Fibroblast of skin of abdomen (primary cell): Measurements from ENCODE around the gene VPS37D.
A peak's percentile ranks its signal among the peaks of the same experiment; 100 is the strongest.
"Not testable (repeated sequence)": the region's sequence is repeated elsewhere in the genome, so short reads cannot be mapped to it uniquely, and the experiment has no call there.

Experiments
- DNase-seq: peaks from one replicate; pipeline ENCODE4 v3.0.0-alpha.2; 2013

Gene VPS37D

DNA sequence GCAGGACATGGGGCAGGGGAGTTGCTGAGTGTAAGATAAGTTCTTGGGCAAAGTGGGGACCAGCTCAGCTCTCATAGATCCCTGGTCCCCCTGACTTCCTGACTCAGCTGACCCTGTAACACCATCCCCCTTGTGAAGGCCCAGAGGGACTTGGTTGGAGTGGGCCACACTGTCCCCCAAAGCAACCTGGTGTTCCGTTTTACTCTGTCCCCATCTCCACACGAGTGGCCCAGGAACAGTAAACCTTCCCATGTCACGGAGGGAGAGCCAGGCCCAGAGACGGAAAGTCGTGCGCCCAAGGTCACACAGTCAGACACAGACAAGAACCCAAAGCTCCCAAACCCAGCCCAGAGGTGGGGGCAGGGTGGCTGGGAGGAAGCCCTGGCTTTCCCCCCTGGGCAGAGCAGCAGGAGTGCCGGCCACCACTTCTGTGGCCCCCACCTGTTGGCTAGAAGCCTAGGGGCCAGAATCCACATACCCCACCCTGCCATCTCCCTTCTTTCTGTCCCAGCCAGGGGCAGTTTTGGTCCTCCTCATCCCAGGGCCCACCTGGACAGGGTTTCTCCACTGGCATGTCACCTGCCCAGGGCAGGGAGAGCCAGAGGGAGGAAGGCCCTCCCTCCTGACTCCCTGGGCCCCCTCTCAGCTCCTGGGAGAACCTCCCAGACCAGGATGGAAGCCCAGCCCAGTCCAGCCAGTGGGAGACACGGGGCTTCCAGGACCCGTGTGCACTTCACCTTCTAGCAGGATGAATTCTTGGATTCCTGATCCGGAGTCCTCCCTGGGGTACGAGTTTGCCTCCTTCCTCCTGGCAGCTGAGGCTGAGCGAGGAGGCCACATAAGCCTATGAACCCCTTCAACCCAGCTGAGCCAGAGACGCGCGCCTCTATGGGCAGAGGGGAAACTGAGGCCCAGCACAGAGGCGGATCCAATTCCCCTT, 20.6 kb upstream of the VPS37D start:
- DNase-seq, result no peak

DNA sequence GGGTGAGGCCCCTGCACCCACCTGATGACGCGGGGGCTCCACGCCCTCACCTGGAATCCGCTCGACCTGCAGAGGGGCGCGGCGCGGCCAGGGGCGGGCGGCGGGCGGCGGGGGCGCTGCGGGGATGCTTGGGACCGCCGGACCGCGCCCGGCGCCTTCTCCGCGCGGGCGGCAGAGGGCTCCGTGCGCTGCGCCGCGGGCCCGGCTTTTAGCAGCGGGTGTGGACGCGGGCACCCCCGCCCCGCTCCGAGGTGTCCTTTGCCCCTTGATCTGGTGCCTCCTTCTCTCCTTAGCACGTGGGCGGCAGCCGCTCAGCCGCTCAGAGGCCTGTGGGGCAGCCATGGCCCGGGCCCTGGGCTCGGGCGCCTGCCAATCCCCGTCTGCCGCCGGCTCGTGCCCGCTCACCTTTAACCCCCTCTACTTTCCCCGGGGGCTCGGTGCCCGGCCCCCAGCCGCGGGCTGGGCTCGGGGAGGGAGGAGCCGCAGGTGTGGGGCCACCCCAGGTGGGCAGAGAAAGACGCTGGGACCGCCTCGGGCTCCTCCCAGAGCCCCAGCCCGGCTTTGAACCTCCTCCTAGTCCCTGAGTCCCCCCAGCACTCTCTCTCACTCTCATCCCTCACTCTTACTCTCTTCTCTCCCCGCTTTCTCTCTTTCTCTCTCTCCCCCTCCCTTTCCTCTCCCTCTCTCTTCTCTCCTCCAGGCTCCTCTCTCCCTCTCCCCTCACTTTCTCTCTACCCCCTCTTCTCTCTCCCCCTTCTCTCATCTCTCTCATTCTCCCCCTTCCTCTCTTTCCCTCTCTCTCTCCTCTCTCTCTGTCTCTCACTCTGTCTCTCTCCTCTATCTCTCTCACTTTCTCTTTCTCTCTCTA, 19.7 kb upstream of the VPS37D start:
- DNase-seq, result no peak

DNA sequence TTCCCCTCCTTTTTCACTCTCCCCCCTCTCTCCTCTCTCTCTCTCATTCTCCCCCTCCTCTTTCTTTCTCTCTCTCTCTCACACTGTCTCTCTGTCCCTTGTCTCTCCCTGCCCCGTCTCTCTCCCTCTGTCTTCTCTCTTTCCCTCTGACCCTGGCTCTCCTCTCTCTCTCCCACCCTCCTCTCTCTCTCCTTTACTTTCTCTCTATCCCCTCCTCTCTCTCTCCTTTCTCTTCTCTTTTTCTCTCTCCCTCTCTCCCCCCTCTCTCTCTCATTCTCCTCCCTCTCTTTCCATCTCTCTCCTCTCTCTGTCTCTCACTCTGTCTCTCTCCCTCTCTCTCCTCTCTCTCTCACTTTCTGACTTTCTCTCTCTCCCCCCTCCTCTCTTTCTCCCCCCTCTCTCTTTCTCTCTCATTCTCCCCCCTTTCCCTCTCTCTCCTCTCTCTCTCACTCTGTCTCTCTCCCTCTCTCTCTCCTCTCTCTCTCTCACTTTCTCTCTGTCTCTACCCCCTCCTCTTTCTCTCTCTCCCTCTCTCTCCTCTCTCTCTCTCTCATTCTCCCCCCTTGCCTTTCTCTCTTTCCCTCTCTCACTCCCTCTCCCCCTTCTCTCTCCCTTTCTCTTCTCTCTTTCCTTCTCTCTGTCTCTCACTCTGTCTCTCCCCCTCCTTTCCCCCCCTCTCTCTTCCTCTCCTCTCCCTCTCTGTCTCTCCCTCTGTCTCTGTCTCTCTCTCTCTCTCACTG, 18.9 kb upstream of the VPS37D start:
- no peak for DNase-seq

DNA sequence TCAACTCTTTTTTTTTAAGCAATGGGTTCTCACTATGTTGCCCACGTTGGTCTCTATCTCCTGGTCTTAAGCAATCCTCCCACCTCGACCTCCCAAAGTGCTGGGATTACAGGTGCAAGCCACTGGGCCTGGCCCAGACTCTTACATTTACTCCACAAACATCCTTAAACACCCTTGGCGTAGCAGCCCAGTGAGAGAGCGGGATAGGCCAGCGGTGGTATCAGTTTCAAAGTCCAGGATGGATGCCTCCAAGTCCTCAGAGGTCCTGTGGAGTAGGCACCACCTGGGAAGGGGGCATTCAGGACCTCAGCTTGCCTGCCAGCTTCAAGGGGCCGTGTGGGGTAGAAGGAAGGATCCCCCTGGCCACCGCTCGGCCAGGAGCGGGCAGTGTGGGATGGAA, 18.1 kb upstream of the VPS37D start:
- DNase-seq, result no peak

DNA sequence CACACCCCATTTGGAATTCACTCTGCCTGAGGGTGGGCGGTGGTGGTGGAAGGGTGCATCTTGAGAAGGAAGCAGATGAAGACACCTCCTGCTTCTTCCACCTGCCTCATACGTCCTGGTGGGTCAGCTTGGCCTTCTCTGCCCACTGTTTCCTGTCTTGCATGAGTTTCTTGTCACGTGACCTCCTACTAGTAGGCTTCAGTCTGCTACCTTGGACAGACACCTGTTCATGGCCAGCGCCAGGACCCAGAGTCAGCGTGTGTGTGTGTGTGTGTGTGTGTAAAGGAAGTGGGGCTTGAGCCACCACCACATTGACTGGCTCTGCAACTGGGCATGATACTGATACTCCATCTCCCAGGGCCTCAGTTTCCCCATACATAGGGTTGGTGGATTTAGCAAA, 17.1 kb upstream of the VPS37D start:
- no peak for DNase-seq

DNA sequence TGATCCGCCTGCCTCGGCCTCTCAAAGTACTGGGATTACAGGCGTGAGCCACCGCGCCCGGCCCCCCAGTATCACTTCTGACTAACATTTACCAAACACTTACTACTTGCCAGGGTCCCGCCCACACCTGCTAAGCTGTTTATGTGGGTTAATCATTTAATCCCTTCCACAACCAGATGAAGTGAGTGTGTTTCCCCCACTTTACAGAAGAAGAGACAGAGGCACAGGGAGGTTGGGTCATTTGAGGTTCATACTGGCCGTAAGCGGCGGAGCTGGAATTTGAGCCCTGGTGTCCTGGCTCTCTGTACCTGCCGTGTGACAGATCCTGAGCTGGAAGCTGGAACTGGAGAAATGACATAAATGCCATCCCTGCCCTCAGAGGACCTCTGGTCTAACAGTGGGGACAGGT, 15.1 kb upstream of the VPS37D start:
- no peak for DNase-seq

DNA sequence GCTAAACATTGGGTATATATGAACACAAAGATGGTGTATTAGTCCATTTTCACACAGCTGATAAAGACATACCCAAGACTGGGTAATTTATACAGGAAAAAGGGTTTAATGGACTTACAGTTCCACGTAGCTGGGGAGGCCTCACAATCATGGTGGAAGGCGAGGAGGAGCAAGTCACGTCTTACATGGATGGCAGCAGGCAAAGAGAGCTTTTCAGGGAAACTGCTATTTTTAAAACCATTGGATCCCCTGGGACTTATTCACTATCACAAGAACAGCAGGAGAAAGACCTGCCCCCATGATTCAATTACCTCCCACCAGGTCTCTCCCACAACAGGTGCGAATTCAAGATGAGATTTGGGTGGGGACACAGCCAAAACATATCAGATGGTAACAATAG, 12.3 kb upstream of the VPS37D start:
- not testable (repeated sequence) for DNase-seq

DNA sequence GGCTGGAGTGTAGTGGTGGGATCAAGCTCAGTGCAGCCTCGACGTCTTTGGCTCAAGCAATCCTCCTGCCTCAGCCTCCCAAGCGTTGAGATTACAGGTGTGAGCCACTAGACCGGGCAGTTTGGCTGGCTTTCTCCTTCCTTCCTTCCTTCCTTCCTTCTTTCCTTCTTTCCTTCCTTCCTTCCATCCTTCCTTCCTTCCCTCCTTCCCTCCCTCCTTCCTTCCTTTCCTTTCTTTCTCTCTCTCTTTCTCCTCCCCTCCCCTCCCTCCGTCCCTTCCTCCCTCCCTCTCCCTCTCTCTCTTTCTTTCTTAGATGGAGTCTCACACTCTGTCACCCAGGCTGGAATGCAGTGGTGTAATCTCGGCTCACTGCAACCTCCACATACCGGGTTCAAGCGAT, 7.6 kb upstream of the VPS37D start:
- DNase-seq, result no peak

DNA sequence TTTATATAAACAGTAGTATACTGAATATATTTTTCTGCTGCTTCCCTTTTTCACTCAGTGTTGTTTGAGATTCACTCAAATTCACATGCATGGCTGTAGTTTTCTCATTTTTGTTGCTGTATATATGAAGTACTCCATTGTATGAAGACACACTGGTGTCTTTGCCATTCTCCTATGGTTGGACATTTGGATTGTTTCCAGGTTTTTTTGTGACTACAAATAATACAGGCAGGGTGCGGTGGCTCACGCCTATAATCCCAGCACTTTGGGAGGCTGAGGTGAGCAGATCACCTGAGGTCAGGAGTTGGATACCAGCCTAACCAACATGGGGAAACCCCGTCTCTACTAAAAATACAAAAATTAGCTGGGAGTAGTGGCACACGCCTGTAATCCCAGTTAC, 7.0 kb upstream of the VPS37D start:
- DNase-seq, result not testable (repeated sequence)

DNA sequence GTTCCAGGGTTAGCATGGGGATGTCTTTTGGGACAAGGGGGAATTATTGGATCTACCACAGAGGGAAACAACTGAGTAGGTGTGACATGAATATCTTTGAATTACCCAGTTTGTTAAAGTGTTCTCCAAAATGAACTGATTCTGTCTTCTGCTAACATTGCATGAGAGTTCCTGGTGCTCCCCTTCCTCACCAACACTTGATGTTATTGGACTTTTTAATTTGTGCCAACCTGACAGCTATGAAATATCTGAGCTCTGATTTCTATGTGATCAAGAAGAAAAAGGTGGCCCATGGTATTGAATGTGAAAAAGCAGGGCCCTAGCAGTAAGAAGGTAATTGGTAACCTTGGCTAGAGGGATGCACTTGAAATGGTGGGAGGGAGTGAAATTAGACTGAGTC, 4.6 kb upstream of the VPS37D start:
- no peak for DNase-seq

DNA sequence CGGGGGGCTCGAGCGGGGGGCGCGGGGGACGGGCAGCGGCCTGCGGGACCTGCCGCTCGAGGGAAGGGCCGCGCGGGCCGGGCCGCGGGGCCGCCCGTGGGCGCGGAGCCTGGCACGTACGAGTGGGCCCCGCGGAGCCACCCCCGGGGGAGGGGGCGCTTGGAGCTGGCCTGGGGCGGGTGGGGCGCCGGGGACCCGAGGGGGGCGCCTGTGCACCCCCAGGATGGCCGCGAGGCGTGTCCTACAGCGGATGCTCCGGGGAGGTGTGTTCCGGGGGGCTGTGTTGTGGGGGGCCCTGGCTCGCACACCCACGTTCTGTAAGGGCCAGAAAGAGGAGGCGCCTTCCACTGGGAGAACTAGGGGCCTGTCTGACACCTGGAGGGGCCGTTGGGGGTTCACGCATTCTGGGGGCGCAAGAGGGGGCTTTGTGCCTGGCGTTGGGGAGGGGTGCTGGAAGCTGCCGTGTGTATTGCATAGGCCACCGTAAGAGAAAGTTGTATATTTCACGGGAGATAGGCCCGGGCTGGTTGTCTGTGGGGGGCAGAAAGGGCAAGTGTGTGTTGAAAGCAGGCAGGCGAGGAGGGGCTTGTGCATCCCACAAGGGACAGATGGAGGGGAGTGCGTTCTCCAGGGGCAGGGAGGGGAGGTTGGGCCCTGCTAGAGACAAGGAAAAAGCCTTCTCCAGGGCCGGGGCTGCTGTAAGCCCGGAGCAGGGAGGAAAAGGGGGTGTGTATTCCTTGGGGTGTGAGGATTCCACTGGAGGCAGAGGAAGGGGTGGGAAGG, 663 bp downstream of the VPS37D start:
- DNase-seq, result peak; percentile 6

DNA sequence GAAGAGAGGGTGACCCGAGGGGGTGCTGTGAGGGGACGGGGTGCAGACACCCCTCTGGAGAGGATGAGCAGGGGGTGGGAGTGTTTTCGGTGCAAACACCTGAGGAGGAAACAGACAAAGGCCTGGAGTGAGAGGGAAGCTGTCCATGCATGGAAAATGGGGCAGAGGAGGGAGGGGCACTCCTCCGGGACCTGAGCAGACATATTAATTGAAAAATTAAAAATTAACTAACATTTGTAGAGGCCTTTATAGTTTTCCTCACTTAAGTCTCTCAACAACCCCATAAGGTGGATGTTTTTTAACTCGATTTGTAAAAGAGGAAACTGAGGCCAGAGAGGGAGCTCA, 1.2 kb downstream of the VPS37D start:
- no peak for DNase-seq

DNA sequence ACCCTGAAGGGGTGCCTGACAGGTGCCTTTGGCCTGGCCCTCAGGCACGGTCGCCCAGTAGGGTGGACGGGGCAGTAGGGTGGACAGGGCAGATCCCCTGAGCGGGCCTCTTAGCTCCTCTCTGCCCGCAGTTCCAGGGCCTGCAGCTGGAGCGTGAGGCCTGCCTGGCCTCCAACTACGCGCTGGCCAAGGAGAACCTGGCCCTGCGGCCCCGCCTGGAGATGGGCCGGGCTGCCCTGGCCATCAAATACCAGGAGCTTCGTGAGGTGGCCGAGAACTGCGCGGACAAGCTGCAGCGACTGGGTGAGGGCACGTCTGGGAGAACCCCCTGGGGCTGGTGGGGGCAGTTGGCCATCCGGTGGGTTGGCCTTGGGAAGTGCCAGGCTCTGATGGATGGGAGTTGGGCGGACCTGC, 1.7 kb downstream of the VPS37D start:
- no peak for DNase-seq

DNA sequence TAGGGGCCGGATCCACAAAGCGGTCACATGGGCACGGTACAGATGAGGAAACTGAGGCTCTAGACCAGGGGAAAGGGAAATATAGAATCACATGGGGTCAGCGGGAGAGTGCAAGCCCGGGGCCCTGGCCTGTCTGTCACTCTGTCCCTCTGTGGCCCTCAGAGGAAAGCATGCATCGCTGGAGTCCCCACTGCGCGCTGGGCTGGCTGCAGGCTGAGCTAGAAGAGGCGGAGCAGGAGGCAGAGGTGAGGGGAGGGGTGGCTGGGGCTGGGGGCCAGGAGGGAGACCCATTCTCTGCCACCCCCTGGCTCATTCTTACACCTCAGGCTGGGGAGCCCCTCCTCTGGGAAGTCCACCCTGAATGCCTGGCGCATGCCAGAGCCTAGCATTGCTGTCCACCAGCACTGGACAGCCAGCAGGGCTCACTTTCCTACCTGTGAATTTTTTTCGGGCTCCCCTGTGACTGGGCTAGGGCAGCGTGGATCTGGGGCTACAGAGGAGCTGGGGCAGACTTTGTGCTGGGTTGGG, 2.3 kb downstream of the VPS37D start:
- no peak for DNase-seq

DNA sequence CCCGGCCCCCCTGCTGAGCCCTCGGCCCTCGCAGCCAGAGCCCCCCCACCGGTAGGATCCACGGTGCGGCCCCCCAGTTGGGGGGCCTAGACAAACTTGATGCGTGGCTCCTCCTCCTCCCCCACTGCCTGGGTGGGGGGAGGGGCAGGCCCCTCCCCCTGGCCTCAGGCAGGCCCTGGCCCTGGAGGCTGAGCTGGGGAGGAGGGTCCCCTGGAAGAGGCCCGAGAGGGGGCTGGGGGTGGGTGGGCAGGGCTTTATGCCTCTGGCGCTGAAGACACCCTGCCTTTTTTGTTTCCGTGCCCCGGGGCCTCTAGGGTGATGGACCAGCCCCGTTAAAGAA, 3.7 kb downstream of the VPS37D start:
- no peak for DNase-seq

DNA sequence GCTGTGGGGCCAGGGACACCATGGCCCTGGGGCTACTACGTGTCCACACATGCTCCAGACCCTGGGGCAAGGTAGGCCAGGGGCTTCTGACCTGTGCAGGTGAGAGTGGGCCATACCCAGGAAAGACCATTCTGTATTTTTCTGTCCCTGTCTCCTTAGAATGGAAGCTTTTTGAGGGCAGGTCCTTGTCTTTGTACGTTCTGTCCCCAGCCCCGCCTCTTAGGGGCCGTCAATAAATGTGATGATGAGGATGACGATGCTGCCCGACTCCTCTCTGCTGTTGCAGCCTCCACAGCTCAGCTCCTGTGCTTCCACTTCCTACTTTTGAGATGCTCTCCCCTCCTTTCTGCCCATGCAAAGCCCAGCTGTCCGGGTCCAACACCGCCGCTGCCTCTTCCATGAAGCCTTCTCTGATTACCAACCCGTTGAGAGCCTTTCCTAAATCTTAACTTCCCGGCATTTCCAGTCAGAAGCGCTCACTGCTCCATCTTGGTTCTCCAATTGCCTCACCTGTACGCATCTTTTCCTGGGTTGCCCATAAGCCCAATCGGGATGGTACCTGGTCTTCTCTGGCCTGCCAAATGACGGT, 4.3 kb downstream of the VPS37D start:
- DNase-seq, result no peak

DNA sequence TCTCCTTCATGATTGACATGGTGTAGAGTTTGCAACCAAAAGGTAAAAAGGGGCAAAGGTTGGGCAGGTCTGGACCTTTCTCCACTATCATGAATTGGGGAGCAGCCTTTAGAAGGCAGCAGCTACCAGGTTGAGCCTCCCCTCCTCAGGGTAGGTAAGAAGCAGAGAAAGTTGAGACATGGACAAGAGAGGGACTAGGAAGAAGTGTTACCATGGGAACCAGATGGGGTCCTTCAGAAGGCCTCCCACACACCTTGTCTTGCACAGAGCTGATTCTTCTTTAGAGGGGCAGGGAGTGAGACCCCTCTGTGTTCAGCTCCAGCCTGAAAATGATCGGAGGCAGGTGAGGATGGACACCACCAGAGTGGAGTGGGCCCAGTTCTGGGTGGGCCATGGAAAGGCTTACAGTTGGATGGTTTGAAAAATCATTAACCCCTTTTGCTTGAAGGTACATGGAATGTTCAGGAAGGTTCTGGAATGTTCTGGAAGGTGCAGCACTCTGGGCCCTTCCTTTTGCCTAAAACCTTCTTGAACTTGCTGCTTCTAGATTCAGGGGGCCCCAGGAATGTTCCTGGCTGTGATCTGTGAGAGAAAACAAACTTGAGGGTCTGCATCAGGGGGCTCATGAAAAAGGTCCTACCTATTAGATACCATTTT, 7.0 kb downstream of the VPS37D start:
- no peak for DNase-seq

DNA sequence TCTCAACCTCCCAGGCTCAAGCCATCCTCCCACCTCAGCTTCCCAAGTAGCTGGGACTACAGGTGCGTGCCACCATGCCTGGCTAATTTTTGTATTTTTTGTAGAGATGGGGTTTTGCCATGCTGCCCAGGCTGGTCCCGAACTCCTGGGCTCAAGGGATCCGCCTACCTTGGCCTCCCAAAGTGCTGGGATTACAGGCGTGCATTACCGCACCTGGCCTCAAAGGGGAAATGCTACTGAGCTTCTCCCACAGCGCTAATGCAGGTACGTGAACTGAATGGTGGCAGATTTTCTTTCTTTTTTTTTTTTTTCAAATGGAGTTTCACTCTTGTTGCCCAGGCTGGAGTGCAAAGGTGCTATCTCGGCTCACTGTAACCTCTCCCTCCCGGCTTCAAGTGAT, 8.4 kb downstream of the VPS37D start:
- DNase-seq, result not testable (repeated sequence)

DNA sequence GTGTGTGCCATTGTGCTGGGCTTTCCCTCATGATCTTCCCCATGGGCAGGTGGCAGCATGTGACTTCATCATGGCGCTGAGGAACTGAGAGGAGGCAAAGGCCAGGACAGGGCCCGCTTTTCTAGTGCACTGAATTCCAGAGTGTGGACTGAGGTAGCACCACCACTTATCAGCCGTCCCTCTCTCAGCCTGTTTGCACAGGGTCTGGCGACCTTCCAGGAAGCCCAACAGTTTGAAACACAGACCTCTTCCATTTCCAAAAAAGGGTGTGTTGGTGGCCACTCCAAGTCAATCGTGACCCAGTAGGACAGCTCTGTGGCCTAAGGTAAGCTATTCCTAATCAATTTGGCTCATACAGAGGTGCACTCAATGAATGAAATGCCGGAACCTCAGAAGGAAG, 11.2 kb downstream of the VPS37D start:
- DNase-seq, result no peak

DNA sequence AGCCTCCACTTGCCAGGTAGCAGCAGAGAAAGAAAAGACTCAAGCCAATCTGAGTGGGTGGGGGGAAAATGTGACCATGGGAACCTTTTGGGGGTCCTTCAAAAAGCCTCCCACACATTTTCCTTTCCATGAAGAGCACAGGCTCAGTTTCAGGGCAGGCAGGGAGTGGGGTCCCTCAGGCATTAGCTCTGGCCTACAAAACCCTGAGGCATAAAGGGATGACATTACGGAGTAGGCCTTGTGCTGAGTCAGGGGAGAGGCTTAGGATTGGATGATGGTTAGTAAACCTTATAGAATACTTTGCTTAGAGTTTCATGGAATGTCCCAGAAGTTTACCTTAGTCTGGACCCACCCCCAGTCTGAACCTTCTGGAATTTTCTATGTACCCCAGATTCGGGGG, 12.1 kb downstream of the VPS37D start:
- DNase-seq, result no peak

DNA sequence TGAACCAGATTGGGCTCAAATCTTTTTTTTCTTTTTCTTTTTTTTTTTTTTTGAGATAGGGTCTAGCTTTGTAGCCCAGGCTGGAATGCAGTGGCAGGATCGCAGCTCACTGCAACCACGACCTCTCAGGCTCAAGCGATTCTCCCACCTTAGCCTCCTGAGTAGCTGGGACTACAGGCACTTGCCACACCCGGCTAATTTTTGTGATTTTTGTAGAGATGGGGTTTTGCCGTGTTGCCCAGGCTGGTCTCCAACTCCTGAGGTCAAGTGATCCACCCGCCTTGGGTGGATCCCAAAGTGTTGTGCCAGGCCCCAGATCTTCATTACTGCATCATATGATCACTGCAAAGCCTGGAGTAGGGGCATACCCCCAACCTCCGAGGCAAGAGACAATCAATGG, 12.9 kb downstream of the VPS37D start:
- DNase-seq, result no peak
